ENCODE data around the gene UBQLN4. TPM values are rescaled to one million over a fixed set of nuclear protein-coding genes. Genes with fewer than 3 reads are reported as not detected.

UBQLN4 gene
- total RNA-seq, 4 donors from 2014 or later = 19.8 to 31.0 (median 26.9) TPM

DNA sequence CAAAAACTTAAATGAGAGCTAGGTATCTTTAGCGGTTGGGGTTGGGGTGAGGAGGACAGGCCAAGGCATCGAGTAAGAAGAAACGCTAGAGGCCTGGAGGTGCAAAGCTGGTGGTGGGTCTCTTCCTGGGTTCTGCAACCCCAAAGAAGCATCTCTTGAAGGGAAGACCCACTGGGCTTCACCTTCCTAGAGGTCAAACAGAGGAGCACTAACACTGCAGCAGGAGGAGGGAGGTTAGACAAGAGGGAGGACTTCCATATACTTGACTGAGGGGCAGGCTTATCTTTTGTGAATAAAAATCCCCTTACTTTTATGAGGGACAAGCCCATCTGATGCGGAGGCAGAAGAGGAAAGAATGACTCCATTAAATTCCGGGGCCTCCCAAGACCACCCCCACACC, 26.2 kb upstream of the UBQLN4 start:
- no peak overlapping the region for H3K4me3 ChIP-seq (ENCODE audit: low read depth, poor library complexity, severe bottlenecking)
- WGBS, 2 donors = 78 to 85% methylated on average over 5 of the region's 5 CpGs
- intact Hi-C loops (cut with DNase I; ENCODE audit: low total_unique reads) = no loop called here
- no peak for DNase-seq (ENCODE audit: low spot score in 2 of 2)
- TF ChIP-seq POLR2A (IDR thresholded peaks at IDR 0.05) = no peak
- TF ChIP-seq, protein P1, sequence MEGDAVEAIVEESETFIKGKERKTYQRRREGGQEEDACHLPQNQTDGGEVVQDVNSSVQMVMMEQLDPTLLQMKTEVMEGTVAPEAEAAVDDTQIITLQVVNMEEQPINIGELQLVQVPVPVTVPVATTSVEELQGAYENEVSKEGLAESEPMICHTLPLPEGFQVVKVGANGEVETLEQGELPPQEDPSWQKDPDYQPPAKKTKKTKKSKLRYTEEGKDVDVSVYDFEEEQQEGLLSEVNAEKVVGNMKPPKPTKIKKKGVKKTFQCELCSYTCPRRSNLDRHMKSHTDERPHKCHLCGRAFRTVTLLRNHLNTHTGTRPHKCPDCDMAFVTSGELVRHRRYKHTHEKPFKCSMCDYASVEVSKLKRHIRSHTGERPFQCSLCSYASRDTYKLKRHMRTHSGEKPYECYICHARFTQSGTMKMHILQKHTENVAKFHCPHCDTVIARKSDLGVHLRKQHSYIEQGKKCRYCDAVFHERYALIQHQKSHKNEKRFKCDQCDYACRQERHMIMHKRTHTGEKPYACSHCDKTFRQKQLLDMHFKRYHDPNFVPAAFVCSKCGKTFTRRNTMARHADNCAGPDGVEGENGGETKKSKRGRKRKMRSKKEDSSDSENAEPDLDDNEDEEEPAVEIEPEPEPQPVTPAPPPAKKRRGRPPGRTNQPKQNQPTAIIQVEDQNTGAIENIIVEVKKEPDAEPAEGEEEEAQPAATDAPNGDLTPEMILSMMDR (IDR thresholded peaks at IDR 0.05) = no peak

DNA sequence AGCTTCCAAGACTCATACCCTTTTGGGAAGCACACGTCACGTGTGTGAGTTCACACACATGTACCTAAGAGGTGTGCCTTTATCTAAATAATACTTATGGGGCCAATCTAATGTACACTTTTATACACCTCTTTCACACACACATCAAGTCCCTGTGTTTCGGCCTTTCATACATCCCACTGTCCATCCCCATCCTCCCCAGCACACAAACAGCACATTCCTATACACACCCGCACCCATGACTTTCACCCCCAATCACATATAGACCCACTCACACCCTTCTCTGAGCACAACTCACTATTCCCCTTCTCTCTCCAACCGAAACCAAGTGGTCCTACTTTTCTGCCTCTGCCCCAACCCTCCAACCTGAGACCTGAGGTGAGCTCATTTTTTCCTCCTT, 25.1 kb upstream of the UBQLN4 start:
- 86 to 87% methylated on average over 5 of the region's 5 CpGs for whole genome bisulfite sequencing, 2 donors
- TF ChIP-seq, protein P1 (IDR thresholded peaks at IDR 0.05) = no peak
- no peak for TF ChIP-seq POLR2A (IDR thresholded peaks at IDR 0.05)
- intact Hi-C loops (cut with DNase I; ENCODE audit: low total_unique reads) = no loop called here
- H3K4me3 ChIP-seq (ENCODE audit: low read depth, poor library complexity, severe bottlenecking) = no peak overlapping the region
- no peak for DNase-seq (ENCODE audit: low spot score in 2 of 2)

DNA sequence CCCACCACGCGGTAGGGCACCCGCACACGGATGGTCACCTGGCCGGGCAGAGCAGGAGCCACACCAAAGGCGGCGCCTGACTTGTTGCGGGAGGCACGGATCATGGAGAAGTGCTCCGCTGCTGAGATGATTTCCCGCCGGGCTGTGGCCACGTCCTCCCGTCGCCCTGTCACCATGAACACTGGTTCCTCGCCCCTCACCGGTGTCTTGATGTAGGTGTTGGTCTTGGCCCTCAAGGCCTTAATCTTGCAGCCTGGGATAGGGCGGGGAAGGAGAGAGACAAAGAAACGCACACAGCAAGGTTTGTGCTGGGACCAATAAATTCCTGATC, 23.8 kb upstream of the UBQLN4 start:
- H3K4me3 ChIP-seq (ENCODE audit: low read depth, poor library complexity, severe bottlenecking) = no peak overlapping the region
- intact Hi-C loops (cut with DNase I; ENCODE audit: low total_unique reads) = no loop called here
- no peak for DNase-seq (ENCODE audit: low spot score in 2 of 2)
- TF ChIP-seq, protein P1 (IDR thresholded peaks at IDR 0.05) = no peak
- TF ChIP-seq POLR2A (IDR thresholded peaks at IDR 0.05) = no peak
- WGBS, 2 donors = 86 to 91% methylated on average over 19 of the region's 19 CpGs

DNA sequence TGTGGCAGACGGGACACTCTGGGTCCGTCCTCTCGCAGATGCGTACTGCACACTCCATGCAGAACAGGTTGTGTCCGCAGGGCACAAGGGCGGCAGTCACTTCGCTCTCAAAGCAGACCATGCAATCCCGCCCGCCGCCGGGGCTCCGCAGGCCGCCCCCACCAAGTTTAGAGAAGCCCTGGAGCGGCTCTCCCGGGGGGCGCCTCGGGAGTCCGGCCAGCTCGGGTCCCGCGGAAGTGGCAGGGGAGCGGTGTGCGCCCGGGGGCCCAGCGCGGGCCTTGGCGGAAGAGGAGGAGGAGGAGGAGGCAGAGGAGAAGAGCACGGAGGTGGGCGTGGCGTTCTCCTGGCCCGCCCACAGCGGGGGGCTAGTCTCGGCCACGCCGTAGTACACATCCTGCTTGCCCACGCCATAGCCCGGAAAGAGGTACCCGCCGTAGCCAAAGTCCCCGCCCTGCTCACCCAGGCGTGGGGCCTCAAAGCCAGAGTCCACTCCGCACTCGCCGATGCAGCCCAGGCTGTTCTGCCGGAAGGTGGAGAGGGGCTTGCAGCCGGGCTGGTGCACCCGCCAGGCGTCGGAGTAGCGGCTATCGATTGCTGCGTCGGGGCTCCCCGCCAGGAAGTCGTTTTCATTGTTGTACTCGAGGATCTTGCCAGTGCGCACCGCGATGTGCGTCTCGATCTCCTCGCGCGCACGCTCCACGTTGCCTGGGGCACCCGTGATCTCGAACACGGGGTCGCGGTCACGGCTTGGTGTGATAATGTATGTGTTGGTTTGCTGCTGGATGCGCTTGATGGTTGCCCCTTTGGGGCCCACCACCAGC, 23.2 kb upstream of the UBQLN4 start:
- DNase-seq (ENCODE audit: low spot score in 2 of 2) = no peak
- TF ChIP-seq, protein P1 (IDR thresholded peaks at IDR 0.05) = no peak
- no peak for TF ChIP-seq POLR2A (IDR thresholded peaks at IDR 0.05)
- no peak overlapping the region for H3K4me3 ChIP-seq (ENCODE audit: low read depth, poor library complexity, severe bottlenecking)
- WGBS, 2 donors = 62 to 71% methylated on average over 57 to 72 of the region's 73 CpGs
- intact Hi-C loops (cut with DNase I; ENCODE audit: low total_unique reads) = no loop called here

DNA sequence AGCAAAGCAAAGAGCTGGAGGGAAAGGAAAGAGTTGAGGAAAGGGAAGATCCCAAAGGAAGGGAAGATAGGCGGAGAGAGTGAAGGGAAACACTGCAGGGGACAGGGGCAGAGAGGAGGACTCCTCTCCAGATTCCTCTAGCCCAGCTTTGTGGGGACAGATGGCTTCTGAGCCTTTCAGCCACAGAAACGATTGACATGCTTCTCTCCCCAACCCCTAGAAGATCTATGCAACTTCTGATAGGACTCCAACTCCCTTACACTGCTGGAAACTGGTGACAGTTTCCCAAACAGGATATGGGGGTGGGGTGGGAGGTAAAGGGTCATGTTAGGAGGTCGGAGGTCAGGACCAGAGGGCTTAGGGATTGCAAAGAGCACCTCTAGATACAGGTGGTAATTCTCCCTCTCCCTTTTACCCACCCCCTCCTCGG, 22.2 kb upstream of the UBQLN4 start:
- DNase-seq (ENCODE audit: low spot score in 2 of 2) = no peak
- no peak for TF ChIP-seq POLR2A (IDR thresholded peaks at IDR 0.05)
- TF ChIP-seq, protein P1 (IDR thresholded peaks at IDR 0.05) = no peak
- 65 to 67% methylated on average over 4 of the region's 4 CpGs for WGBS, 2 donors
- no peak overlapping the region for H3K4me3 ChIP-seq (ENCODE audit: low read depth, poor library complexity, severe bottlenecking)
- intact Hi-C loops (cut with DNase I; ENCODE audit: low total_unique reads) = no loop called here

DNA sequence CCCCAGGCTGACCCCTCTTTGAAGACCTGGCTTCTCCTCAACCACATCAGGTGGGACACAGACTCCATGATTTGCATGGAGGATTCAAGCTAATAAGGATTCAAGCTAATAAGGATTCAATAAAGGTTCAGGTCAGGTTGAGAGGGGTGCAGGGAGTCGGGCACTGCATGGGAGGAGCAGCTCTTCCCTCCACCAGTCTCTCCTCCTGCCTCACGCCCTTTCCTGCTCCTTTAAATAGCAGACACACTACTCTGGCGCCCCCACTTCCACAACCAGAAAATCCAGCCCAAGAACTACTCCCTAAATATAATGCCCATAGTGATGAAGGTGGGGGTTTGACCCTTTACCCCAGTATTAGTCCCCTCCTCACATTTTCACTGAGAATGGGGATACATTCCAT, 21.6 kb upstream of the UBQLN4 start:
- TF ChIP-seq POLR2A (IDR thresholded peaks at IDR 0.05) = no peak
- TF ChIP-seq, protein P1 (IDR thresholded peaks at IDR 0.05) = no peak
- H3K4me3 ChIP-seq (ENCODE audit: low read depth, poor library complexity, severe bottlenecking) = no peak overlapping the region
- intact Hi-C loops (cut with DNase I; ENCODE audit: low total_unique reads) = no loop called here
- DNase-seq (ENCODE audit: low spot score in 2 of 2) = no peak
- WGBS, 2 donors = 22 to 40% methylated on average over 3 of the region's 3 CpGs
